Hematopoietic multipotent progenitor cell treated with erythropoietin and hydrocortisone succinate and interleukin-3 and kit ligand, for 8 days (in vitro differentiated cells): ENCODE data around the gene FOXD4L5.
"Not testable (repeated sequence)": the region's sequence is repeated elsewhere in the genome, so short reads cannot be mapped to it uniquely, and the experiment has no call there.

Source experiments
- DNase-seq: peaks from one replicate; pipeline ENCODE4 v3.0.0-alpha.2; 2015

FOXD4L5 gene

GRCh38 chr9:65285109-65285508 lies at the start of gene FOXD4L5:
TSS of gene FOXD4L5 (minus strand) at chr9:65285209. CDS start at chr9:65284377, 832 bp downstream.
- DNase-seq, result not testable (repeated sequence)

- DNase-seq, result not testable (repeated sequence)
These were observed 1.1 kb downstream of the FOXD4L5 start for GRCh38 chr9:65283943-65284342.

GRCh38 chr9:65282976-65283375 lies 2.0 kb downstream of the FOXD4L5 start:
- not testable (repeated sequence) for DNase-seq
